HG03439 (cell line): ENCODE results near the gene GAK.

Experiments used
- ATAC-seq: cut with Tn5 transposase; IDR thresholded peaks from one replicate; pipeline ENCODE4 v1.9.1; 2021; ENCODE audit warnings: mild to moderate bottlenecking, moderate library complexity; ENCODE audit not compliant: unreplicated experiment

Gene GAK

GRCh38 chr4:892780-893179 is 39.3 kb downstream of the GAK start:
- no peak for ATAC-seq

GRCh38 chr4:891747-892146 is 40.4 kb downstream of the GAK start:
- ATAC-seq = no peak

DNA sequence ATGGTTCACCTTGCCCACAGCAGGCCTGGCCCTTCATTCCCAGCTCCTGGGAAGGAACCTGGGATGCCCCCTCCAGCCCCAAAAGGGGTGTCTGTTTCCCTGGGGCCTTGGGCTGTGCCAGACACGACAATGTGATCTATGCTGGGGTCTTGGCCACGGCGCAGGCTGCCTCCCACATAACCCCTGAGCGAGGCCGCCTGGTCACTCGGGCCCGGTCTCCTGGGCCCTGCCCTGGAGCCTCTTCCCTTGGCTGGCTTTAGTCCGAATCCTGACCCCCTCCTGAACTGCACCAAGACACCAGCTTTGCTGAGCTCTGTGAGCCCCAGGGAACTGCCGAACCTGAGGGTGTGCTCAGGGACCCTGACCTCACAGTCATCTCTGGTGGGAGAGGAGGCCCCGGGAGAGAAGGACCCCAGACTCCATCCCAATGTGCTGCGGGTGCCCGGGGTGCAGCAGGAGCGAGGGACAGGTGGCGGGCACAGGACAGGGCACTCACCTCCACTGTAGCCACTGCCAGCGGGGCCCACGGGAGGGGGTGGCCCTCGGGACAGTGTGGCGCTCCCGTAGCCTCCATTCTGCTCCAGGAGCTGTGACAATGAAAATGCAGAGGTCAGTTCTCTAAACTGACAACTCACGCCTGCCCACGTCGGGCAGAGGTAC is 42.0 kb downstream of the GAK start:
- no peak for ATAC-seq

- no peak for ATAC-seq
These were observed 42.6 kb downstream of the GAK start for GRCh38 chr4:889516-889915.

DNA sequence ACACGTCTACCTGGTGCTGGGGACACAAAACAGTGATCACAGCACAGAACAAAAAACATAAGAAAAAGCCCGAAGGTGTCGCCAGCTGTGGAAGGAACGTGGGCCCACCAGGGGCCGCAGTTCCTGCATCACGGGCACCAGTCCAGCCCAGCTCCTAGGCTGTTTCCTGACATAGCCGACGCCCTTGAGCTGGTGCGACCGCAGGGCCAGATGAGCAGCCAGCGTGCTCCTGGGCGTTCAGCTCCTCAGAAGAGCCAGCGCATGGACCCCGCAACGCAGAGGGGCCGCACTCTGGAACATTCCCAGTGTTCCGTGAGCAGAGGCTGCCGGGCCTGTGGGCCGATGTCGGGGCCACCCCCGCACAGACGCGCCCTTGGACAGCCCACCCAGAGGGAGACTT is 44.1 kb downstream of the GAK start:
- ATAC-seq = no peak

- no peak for ATAC-seq
These were observed 44.9 kb downstream of the GAK start for GRCh38 chr4:887034-887763.

- ATAC-seq = no peak
These were observed 45.9 kb downstream of the GAK start for GRCh38 chr4:886244-886643.

GRCh38 chr4:885353-885752 is 46.8 kb downstream of the GAK start:
- no peak for ATAC-seq

GRCh38 chr4:884896-885295 is 47.2 kb downstream of the GAK start:
- ATAC-seq = no peak

DNA sequence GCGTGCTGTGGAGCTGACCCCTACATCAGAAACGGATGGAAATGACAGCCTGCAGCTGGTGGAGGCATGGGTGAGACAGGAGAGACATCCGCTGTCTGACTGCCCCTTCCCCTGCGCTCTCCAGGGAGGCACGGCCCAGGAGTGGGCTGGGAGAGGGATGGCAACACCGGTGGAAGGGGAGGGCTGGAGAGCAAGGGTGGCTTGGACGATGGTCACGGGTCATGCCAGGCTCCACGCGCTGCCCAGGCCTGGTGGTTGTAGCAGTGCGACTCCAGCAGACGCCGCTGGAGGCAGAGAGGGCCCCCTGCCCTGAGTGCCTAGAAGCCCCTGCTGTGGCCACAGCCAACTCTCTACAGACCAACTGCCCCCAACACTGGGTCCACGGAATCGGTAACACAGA is 47.9 kb downstream of the GAK start:
- ATAC-seq = no peak

DNA sequence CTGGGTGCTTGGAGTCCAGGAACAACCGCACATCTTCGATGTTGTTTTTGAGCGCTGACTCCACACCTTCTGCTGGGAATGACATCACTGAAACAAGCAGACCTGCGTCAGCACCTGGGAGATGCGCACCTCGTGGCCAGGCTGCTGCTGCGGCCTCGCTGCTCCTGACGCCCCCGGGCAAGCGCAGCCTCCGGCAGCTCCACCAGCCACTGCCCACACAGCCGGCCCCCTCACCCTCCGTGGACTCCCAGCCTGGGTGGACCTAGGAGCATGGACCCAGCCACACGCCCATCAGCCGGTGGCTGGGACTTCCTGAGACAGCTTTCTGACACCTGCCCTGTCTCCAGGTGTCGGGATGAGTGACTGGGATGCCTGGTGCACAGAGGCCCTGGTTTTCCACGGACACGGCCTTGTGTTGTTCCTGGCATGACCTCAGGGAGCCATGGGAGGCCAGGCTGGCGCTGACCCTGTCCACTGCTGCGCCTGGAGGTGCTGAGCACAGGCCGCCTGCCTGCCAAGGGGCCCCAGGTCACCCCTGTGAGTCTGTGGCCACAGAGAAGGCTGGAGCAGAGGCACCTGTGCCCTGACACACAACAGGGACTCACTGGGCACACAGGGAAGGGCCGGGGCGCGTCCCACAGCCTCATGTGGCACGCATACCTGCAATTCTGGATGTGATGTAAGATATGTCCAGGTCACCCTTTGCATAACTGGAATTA is 48.6 kb downstream of the GAK start:
- no peak for ATAC-seq

- ATAC-seq = no peak
These were observed 49.5 kb downstream of the GAK start for GRCh38 chr4:882646-883045.

DNA sequence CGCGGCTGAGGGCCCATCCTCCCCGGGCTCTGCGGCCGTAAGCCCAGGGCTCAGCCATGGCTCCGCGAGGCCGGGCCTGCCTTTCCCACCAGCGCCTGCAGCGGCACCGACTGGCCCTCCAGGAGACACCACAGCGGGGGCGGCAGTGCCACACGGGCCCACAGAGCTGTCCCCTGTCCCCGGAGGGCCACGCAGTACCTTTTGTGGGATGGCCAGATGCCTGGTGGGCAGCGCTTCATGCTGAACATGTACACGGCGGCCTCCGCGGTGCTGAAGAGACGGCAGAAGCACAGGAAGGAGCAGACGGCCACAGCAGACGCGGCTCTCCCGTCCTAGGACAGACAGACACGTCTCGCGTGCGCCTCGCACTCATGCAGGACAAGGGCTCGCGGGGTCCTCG is 50.4 kb downstream of the GAK start:
- ATAC-seq = no peak

GRCh38 chr4:880684-881405 is 51.3 kb downstream of the GAK start:
- ATAC-seq = no peak

DNA sequence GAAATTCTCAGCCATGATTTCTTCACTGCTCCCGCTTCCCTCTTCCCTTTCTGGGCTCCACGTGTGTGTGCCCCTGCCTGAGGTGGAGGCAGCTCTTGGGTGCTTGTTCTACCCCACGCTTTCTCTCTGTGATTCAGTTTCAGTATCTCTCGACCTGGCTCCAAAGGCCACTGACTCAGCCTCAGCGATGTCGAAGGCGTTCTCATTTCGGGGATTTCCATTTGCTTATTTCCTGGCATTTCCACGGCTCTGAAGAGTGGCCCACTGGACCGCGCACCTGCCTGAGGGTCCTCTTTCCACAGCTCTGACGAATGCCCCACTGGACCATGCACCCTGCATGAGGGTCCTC is 52.4 kb downstream of the GAK start:
- ATAC-seq = no peak

DNA sequence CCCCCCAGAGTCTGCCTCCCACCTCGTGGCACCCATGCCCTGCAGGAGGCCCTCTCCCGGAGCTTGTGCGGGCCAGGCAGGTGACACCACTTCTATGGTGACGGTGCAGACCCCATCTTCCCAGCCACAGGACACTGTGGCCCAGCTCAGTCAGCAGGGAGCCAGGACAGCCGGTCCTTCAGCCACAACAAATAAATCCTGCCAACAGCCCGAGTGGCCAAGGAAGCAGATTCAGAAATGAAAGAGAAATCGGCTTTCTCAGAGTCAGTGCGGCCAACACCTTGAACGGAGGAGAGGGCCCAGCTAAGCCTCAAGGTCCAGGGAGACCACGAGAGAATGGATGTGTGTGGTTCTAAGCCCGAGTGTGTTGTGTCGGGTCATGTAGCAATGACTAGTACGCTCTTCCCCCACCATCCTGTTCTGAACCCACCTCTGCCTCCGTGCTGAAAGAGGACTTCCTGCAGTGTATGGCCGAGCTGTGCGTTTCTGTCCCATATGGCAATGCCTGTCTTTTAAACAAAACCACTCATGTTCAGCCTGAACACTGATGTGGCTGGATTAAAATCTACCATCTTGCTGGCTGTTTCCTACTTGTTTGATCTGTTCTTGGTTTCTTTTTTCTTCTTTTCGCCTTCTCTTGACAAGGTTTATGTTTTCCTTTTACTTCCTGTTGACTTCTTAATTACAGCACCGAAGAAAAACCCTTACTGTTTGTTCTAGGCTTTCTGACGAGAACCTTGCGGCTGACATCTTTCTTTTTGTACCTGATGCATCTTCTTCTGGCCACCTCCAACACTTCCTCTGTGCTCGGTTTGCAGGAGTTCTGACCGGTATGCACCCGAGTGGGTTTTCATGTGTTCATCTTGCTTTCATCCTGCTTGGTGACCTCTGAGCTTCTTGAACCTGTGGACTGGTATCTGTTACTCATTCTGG is 53.1 kb downstream of the GAK start:
- no peak for ATAC-seq

DNA sequence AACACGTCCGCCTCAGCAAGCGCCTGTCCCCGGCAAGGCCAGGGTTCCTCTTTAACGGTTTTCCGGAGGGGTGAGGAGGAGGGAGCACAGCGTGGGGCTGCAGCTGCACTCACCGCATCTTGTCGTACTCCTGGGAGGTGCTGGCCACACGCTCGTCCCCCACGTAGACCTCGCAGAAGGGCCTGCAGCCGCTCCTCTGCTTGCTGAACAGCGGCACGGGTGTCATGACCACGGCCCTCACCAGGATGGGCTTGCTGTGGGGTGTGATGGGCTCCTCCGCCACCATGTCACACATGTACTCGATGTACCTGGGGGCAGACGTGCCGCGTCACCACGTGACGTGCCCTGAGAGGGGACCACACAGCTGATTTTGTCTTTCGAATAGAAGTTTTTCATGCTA is 54.6 kb downstream of the GAK start:
- no peak for ATAC-seq

GRCh38 chr4:876780-877179 is 55.3 kb downstream of the GAK start:
- ATAC-seq = no peak

GRCh38 chr4:875818-876423 is 56.2 kb downstream of the GAK start:
- no peak for ATAC-seq
